Epithelial cell of proximal tubule (primary cell): Measurements from ENCODE around the gene CCL14. TPM values are rescaled to one million over a fixed set of nuclear protein-coding genes. Genes with fewer than 3 reads are reported as not detected.

Experiments
- DNase-seq: peaks from one replicate; pipeline ENCODE4 v3.0.0-alpha.2; 2011; ENCODE audit warnings: low read depth
- H3K4me3 ChIP-seq: 2 replicates; pipeline ENCODE4 v1.5.1; 2011; ENCODE audit warnings: low read depth, mild to moderate bottlenecking, low read length
- total RNA-seq: library from RNA; depleted of rRNA; stranded (reverse); fragments of >200 nt; gene quantifications from 2 replicates; pipeline ENCODE4 v1.2.3, GENCODE V29; 2015
- TF ChIP-seq, protein P1 (sequence below): conservative IDR thresholded peaks from 2 replicates; pipeline ENCODE4 v1.5.1; 2012; ENCODE audit warnings: low read depth, mild to moderate bottlenecking, low read length

Gene CCL14
- total RNA-seq, 1 donor from 2014 or later, result not detected

DNA sequence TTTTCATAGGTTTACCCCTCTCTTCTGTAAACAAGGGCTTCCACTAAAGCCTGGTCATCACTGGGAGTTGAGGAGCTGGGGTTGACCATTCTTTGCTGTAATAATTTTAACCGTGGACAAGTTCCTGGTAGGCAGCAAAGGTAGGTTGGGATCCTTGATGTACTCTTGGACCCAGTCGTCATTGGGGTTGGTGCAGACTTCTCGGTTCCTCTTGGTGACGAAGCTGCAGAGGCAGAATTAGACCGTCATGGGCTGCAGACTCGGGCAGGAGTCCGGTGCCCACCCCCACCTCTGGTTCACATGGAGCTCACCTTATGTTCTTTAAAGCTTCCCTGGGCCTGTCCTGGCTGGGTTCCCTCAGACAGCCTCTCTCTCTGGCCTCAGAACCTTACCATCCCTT, 9.0 kb downstream of the CCL14 start:
- no peak for DNase-seq
- no peak overlapping the region for H3K4me3 ChIP-seq
- TF ChIP-seq, protein P1, sequence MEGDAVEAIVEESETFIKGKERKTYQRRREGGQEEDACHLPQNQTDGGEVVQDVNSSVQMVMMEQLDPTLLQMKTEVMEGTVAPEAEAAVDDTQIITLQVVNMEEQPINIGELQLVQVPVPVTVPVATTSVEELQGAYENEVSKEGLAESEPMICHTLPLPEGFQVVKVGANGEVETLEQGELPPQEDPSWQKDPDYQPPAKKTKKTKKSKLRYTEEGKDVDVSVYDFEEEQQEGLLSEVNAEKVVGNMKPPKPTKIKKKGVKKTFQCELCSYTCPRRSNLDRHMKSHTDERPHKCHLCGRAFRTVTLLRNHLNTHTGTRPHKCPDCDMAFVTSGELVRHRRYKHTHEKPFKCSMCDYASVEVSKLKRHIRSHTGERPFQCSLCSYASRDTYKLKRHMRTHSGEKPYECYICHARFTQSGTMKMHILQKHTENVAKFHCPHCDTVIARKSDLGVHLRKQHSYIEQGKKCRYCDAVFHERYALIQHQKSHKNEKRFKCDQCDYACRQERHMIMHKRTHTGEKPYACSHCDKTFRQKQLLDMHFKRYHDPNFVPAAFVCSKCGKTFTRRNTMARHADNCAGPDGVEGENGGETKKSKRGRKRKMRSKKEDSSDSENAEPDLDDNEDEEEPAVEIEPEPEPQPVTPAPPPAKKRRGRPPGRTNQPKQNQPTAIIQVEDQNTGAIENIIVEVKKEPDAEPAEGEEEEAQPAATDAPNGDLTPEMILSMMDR, result no peak

DNA sequence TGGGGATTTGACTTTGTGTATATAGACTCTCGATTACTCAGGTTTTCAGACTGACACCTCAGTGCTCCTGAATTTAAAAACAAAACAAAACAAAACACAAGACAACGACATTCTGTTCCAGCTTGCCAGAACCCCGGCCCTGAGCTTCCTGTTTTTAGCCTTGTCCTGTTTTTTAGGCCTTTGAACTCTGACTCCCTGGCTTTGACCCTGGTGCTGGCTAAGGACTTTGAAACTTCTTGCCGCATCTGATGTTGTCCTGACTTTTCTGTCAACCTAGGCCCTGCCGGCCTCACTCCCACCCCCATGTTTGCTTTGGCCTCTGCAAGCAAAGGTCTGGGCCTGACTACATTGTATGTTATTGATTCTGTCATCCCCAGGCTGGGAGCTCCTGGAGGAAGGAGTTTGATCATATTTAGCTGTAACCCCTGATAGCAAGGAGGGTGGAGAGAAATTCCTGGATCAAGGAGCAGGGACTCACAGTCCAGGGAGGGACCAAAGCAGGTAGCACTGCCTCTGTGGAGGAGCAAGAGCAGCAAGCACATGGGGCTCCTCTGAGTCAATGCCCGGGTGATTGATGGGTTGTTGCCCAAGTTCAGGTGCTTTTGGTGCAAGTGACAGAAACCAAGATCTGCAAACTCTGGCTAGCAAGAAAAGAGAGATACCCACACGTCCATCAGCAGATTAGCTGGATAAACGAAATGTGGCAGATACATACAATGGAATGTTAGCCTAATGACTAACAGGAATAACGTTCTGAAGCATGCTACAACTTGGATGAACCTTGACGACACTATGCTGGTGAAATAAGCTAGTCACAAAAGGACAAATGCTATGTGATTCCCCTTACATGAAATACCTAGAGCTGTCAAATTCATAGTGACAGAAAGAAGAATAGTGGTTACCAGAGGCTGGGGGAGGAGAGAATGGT, 12.9 kb downstream of the CCL14 start:
- TF ChIP-seq, protein P1, result no peak
- no peak overlapping the region for H3K4me3 ChIP-seq
- no peak for DNase-seq

DNA sequence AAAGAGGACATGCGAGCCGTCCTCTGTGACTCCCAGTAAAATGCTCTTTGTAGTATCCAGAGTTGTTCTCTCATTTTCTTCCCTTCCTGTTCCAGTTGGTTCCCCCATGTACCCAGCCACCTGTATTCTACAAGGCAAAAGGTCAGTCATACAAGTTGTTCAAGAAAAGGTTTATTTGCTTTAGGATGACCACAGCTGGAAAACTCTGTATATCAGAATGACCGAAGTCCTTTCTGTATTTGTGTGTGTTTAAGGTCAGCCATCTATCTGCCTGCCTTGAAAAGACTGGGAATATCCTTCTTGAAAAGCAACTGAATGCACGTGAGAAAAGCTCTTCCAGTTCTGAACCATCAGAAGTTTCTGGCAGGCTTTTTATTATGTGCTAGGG, 13.6 kb downstream of the CCL14 start:
- no peak for DNase-seq

DNA sequence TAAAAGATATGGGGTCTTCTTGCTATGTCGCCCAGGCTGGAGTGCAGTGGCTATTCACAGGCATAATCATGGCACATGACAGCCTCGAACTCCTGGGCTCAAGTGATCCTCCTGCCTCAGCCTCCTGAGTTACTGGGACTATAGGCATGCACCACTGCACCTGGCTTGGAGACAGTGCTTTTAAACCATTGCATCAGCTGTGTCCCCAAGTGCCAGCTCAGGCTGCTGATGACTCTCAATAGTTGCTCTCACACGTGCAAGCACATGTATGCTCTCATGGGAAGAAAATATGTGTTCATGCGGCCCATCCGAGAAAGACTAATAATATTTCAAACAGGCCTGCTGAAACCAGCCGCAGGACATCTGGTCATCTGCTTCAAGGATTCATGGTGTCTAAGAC, 14.0 kb downstream of the CCL14 start:
- TF ChIP-seq, protein P1, result no peak
- H3K4me3 ChIP-seq, result no peak overlapping the region
- DNase-seq, result no peak

More for the DNA sequence above, 13.6 kb downstream of the CCL14 start:
- no peak overlapping the region for H3K4me3 ChIP-seq
- TF ChIP-seq, protein P1, result no peak

DNA sequence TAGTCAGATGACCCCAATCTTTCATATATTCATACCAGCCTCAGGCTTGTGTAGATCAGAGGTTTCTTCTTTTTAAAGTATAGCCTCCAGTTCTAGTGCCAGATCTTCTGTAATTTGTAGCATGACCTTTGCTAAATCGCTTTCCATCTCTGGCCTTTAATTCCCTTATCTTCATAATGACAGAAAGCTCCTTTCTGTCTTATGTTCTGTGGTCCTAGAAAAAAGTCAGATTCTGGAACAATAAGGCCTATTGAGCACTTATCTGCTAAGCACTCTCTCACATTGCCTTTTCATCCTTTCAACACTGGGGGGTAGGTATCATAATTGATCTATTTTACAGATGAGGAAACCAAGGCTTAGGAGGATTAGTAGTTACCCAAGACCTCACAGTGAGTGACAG, 14.5 kb downstream of the CCL14 start:
- no peak for DNase-seq
- TF ChIP-seq, protein P1, result no peak
- H3K4me3 ChIP-seq, result no peak overlapping the region

DNA sequence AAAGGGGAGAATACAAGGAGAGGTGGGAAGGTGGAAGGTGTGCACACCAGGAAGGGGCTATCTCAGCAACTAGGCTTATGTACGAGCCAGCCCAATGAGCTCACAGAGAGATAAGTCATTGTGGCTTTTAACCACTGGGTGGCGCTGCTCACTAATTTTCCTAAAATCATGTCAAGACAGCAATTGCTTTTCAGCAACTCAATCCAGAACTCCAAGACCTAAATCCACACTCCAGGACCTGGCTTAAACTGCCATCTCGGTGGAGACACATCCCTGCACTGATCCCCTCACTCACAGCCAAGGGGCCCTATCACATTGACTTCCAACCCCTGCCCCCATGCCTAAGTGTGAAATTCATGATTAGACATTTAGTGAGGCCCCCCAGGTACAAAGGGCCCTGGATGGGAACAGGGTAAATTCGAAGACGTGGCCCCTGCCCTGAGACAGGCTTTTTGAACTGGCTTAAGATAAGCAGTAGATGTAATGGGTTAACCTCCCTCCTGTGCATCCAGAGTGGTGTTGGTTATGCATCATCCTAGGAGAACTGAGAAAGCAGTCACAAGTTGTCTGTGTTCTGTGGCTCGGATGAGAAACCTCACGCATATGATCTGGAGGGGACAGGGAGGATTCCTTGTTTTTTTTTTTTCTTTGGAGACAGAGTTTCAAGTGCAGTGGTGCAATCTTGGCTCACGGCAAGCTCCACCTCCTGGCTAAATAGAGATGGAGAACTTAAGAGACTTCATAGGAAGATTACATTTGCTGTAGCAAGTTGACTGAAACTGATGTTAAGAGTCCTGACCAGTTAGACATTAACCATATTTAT, 16.8 kb downstream of the CCL14 start:
- peak; percentile 30 for DNase-seq
- H3K4me3 ChIP-seq, result no peak overlapping the region
- TF ChIP-seq, protein P1, result peak; percentile 77
